ENCODE data around the gene ADAMTS13.

GRCh38 chr9:133491656-133491925 lies 69.4 kb downstream of the ADAMTS13 start:
- no peak for TF ChIP-seq EZH2 (IDR thresholded peaks at IDR 0.05; ENCODE audit: insufficient read depth, poor library complexity, severe bottlenecking)
- TF ChIP-seq EZH2phosphoT487 (IDR thresholded peaks at IDR 0.05; ENCODE audit: insufficient read depth, low read depth) = no peak

All from GM23248 (cell line).